GM21529 (cell line): ENCODE data around the gene RHBDD2.
"Not testable (repeated sequence)": the region's sequence is repeated elsewhere in the genome, so short reads cannot be mapped to it uniquely, and the experiment has no call there.

ENCODE experiments used
- ATAC-seq: cut with Tn5 transposase; IDR thresholded peaks from one replicate; pipeline ENCODE4 v1.9.1; 2021; ENCODE audit not compliant: unreplicated experiment

RHBDD2 gene

GRCh38 chr7:75866114-75866488 is 12.7 kb upstream of the RHBDD2 start:
- no peak for ATAC-seq

DNA sequence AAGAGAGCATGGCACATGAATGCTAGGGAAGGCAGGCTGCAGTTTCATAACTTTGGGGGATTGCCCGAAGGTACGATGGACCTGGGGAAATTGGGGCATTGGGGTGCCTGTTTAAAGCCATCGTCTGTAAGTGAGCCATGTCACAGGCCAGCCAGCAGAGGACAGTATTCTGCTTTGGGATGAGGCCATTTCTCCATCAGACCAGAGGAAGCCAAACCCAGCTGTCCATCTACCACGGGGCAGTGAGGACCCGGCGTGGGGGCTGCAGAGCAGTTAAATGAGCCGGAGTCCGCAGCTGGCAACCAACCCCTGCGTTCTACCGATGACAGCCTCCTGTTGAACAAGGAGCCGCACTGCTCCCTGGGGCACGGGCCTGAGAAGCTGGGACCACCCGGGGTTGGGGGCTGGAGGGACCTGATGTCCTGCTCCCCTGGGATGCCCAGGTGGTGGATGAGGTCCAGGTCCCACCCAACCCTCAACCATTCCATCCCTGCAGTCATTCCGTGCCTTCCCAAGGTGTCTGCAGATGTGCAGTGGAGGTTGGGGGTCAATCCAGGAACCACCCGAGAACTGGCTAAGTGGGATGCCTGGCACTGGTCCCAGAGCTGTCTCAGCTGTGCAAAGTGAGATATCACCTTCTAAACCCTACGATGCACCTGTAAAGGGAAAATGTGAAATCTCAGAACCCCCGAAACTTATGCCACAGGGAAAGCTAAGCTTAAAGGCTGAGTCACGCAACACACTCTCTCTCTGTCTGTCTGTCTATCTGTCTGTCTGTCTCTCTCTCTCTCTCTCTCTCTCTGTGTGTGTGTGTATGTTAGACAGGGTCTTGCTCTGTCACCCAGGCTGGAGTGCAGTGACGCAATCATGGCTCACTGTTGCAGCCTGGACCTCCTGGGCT is 12.1 kb upstream of the RHBDD2 start:
- no peak for ATAC-seq

GRCh38 chr7:75867390-75867717 is 11.5 kb upstream of the RHBDD2 start:
- ATAC-seq, result no peak

- ATAC-seq, result no peak
Measured at GRCh38 chr7:75868153-75868552, 10.7 kb upstream of the RHBDD2 start.

GRCh38 chr7:75869776-75870379 is 9.0 kb upstream of the RHBDD2 start:
- no peak for ATAC-seq

GRCh38 chr7:75870557-75871161 is 8.2 kb upstream of the RHBDD2 start:
- no peak for ATAC-seq

DNA sequence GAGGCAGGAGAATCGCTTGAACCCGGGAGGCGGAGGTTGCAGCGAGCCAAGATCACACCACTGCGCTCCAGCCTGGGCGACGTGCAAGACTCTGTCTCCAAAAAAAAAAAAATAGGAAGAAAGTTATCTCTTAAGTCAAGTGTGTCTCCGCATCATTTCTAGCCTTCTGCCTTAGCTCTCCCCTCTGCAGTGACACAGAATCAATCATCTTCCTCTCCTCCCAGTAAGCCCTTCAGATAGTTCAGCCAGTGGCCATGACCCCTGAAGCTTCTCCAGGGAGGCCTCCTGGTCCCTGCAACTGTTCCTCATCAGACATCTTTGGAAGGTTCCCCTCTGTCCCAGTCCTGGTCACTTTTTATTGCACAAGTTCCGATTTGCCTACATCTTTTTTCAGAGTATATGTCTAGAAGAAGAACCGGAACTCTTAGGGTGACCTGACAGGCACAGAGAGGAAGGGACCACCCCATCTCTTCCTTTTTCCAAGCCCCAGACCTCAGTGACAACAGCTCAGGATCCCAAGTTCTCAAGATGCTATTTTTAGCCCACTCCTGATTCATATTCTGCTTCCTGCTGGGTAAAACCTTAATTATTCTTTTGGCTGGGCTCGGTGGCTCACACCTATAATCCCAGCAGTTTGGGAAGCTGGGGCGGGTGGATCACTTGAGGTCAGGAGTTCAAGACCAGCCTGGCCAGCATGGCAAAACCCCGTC is 6.6 kb upstream of the RHBDD2 start:
- no peak for ATAC-seq

- ATAC-seq, result not testable (repeated sequence)
Measured at GRCh38 chr7:75874180-75874579, 4.7 kb upstream of the RHBDD2 start.

DNA sequence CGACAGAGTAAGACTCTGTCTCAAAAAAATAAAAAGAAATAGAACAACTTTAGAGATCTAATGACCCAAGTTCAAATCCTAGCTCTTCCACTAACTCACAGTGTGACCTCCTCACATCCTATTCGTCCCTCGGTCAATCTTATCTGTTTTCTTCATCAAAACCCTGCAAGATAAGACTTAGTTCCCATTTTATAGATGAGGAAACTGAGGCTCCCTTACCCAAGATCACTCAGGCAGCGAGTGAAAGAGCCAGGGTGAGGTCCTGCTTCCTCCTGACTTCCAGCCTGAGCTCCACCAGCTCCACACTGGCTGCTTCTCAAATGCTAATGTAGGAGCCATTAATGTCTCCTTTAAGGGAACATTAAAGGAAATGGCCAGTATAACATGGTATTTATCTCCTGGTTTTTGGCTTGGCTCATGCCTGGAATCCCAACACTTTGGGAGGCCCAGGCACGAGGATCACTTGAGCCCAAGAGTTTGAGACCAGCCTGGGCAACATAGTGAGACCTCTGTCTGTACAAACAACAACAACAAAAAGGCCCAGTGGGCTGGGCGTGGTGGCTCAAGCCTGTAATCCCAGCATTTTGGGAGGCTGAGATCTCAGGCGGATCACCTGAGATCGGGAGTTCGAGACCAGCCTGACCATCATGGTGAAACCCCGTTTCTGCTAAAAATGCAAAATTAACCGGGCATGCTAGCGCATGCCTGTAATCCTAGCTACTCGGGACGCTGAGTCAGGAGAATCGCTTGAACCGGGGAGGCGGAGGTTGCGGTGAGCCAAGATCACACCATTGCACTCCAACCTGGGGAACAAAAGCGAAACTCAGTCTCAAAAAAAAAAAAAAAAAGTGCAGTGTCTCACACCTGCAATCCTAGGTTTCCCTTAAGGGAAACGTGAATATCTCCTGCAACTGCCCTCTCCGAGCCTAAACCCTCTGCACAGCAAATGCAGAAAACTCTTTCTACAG is 3.4 kb upstream of the RHBDD2 start:
- ATAC-seq, result no peak

- no peak for ATAC-seq
Measured at GRCh38 chr7:75876126-75876881, 2.5 kb upstream of the RHBDD2 start.

DNA sequence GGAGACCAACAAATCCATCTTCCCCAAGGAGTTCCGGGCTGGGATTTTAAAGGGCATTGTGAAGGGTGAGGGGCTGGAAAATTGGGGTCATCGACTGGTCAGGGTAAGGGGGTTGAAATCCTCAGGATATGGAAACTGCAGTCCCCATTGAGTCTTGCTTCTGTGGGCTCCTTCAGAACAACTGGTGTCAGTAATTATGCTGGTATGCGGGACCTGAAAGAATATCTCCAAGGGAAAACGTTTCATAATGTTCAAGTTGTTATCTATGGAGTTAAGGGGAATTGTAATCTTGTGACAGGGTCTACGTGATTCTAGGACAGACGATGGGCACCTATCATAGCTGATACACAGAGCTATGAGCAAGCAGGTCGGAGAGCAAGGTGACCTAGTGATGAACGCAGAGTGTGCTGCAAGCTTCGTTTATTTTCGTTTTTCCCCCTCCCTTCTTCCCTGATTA is 494 bp upstream of the RHBDD2 start:
- ATAC-seq, result no peak

DNA sequence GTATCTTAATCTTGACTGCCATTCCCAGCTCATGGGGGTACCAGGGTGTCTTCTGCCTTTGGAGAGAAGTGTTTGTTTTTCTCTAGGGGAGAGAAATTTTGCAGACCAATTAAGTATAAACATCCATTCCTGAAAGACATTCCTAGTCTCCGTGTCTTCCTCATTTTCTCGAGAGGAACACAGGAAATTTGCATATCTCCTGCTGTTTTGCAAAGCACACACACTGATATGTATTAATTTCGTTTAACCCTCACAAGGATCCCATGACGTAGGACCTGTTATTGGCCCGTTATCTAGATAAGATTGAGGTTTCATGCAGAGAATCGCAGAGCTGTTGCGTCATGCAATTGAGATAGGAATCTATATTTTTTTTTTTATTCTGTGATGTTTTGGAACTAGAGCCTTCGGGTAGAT is 944 bp downstream of the RHBDD2 start:
- ATAC-seq, result no peak

- no peak for ATAC-seq
Measured at GRCh38 chr7:75880242-75880641, 1.4 kb downstream of the RHBDD2 start.

GRCh38 chr7:75881436-75882095 is 2.7 kb downstream of the RHBDD2 start:
- no peak for ATAC-seq

GRCh38 chr7:75883265-75883824 is 4.5 kb downstream of the RHBDD2 start:
- not testable (repeated sequence) for ATAC-seq

DNA sequence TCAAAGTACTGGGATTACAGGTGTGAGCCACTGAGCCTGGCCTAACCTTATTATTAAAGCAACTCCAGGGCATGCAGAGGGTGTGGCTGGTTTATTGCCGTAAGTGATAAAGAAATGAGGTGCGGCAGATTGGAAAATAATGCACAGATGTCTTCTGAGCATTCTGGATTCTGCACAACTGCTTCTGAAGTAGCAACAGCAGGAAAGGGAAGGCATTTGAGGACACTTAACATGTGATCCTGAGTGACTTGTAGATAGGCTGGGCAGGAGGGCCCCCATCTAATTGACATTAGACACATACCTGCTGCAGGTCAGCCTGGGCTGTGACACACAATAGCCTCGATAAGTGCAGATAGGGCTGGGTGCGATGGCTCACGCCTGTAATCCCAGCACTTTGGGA is 5.6 kb downstream of the RHBDD2 start:
- no peak for ATAC-seq

DNA sequence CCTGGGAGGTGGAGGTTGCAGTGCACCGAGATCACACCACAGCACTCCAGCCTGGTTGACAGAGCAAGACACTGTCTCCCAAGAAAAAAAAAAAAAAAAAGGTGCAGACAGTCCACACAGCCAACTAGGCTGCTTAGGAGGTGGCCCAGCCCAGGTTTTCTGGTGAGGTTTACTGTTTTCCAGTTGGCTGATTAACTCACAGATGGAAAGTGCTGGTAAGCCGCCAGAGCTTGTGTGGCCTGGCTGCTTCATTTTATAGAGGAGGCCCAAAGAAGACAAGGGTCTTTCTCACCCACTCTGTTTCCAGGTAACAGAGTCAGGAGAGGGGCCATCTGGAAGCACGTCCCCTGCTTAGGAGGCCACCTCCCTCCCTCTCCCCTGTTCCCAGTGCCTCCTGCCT is 6.2 kb downstream of the RHBDD2 start:
- ATAC-seq, result no peak

DNA sequence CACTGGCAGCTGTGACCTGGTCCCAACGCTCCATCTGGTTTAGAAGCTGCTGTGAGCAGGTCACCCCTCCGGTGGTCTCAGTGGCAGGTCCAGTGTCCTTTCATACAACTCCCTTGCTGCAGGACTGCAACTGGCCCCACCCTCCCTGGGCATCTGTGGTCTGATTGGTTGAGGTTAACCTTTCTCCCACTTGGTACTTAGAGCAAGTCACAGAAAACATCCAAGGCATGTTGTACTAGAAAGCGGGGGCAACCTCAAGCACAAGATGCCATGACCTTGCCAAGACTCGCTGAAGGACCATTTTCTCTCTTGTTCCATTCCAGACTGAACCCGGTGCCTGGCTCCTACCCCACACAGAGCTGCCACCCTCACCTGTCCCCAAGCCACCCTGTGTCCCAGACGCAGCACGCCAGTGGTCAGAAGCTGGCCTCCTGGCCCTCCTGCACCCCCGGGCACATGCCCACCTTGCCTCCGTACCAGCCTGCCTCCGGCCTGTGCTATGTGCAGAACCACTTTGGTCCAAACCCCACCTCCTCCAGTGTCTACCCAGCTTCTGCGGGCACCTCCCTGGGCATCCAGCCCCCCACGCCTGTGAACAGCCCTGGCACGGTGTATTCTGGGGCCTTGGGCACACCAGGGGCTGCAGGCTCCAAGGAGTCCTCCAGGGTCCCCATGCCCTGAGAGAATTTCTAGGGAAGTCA is 9.0 kb downstream of the RHBDD2 start:
- ATAC-seq, result no peak
